ENCODE measurements around the gene TMEM47. TPM values are rescaled to one million over a fixed set of nuclear protein-coding genes. Genes with fewer than 3 reads are reported as not detected.

TMEM47 gene
- total RNA-seq, 1 donor from 2014 or later = 8.2 TPM

DNA sequence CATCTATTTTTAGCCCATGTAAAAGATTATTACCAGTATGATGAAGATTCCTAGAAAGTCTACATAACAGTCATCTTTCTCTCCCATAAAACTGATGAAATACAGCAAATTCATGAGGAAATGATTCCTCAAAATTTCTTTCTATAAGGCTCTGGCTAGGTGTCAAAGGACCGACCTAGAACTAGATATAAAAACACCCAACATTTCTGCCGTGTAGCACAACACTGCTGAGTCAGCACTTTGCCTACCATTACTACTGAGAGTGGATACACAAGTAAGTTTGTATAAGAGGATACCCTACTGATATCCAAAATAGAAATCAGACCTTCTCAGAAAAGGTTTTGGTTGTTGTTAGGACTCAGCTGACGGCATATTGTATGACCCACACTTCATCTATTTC lies 24.7 kb downstream of the TMEM47 start:
- TF ChIP-seq, protein P1, sequence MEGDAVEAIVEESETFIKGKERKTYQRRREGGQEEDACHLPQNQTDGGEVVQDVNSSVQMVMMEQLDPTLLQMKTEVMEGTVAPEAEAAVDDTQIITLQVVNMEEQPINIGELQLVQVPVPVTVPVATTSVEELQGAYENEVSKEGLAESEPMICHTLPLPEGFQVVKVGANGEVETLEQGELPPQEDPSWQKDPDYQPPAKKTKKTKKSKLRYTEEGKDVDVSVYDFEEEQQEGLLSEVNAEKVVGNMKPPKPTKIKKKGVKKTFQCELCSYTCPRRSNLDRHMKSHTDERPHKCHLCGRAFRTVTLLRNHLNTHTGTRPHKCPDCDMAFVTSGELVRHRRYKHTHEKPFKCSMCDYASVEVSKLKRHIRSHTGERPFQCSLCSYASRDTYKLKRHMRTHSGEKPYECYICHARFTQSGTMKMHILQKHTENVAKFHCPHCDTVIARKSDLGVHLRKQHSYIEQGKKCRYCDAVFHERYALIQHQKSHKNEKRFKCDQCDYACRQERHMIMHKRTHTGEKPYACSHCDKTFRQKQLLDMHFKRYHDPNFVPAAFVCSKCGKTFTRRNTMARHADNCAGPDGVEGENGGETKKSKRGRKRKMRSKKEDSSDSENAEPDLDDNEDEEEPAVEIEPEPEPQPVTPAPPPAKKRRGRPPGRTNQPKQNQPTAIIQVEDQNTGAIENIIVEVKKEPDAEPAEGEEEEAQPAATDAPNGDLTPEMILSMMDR (conservative IDR thresholded peaks at IDR 0.05; ENCODE audit: low read depth, low read length) = no peak
- no peak overlapping the region for H3K4me3 ChIP-seq (ENCODE audit: low read depth, low read length)
- DNase-seq (ENCODE audit: low read depth) = no peak

DNA sequence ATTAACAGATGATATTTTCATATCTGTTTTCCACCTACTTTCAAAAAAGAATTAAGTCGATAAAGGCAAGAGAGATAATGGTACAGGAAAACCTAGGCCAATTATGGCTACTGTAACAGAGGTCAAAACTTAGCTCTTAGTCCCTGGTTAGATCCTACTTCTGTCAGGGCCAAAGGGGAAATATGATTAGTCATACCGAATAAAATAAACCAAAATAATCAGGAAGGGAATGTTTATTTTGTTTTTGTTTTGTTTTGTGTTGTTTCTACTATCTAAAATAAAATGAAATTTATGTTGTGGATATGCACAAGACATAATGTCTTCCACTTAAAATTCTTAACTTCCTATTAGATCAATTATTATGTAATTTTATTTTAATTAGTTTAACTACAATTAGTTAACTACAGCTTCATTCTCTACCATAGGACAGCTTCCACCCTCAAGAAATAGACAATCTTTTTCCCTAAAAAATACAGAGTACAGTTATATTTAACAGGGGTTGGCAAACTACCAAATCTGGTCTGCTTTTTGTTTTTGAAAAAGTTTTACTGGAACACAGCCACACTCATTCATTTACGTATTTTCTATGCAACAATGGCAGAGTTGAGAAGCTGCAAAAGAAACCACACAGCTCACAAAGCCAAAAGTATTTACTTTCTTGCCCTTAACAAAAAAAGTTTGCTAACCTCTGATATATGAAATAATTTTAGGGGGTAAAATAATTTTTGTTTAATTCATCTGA lies 25.4 kb downstream of the TMEM47 start:
- H3K4me3 ChIP-seq (ENCODE audit: low read depth, low read length) = no peak overlapping the region
- DNase-seq (ENCODE audit: low read depth) = no peak
- TF ChIP-seq, protein P1 (conservative IDR thresholded peaks at IDR 0.05; ENCODE audit: low read depth, low read length) = no peak

GRCh38 chrX:34629572-34629971 lies 27.5 kb downstream of the TMEM47 start:
- no peak overlapping the region for H3K4me3 ChIP-seq (ENCODE audit: low read depth, low read length)
- TF ChIP-seq, protein P1 (conservative IDR thresholded peaks at IDR 0.05; ENCODE audit: low read depth, low read length) = no peak
- DNase-seq (ENCODE audit: low read depth) = peak; percentile 82

DNA sequence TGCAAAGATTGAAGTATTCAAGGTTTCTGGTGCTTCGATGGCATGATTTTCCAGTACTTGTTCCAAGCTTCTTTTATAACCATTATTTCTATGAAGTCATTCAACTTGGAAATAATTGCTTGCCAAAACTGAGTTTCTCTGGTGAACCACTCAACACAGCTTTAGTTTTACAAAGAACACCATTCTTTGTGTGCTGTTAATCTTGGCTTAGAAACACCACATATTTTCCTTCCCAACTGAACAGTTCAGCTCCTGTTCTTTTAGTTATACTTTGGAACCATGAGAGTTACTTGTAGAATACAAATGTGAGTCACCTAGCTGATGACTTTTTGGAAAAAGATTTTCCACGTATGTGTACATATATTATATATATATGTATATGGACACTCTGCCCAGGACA lies 32.7 kb downstream of the TMEM47 start:
- TF ChIP-seq, protein P1 (conservative IDR thresholded peaks at IDR 0.05; ENCODE audit: low read depth, low read length) = no peak
- H3K4me3 ChIP-seq (ENCODE audit: low read depth, low read length) = no peak overlapping the region
- no peak for DNase-seq (ENCODE audit: low read depth)

- DNase-seq (ENCODE audit: low read depth) = no peak
- TF ChIP-seq, protein P1 (conservative IDR thresholded peaks at IDR 0.05; ENCODE audit: low read depth, low read length) = no peak
- H3K4me3 ChIP-seq (ENCODE audit: low read depth, low read length) = no peak overlapping the region
Measured at GRCh38 chrX:34619920-34620319, 37.2 kb downstream of the TMEM47 start.

DNA sequence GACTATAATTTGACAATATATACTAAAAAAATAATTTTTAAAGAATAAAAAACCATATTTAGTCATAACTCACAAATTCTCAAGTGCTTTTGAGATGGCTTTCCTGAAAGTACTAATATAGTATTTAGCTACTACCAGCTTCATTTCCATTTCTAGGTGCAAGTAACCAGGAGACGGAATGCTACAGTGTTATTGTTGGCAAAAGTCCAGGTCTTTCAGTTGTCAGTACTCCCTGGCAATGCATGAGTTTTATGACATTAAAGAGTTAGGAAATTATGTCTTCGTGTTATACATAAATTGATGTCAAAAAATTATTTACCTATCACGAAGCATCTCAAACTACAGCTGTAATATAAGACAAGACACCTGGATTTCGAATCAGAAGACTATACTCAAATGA lies 45.0 kb downstream of the TMEM47 start:
- H3K4me3 ChIP-seq (ENCODE audit: low read depth, low read length) = no peak overlapping the region
- TF ChIP-seq, protein P1 (conservative IDR thresholded peaks at IDR 0.05; ENCODE audit: low read depth, low read length) = no peak
- DNase-seq (ENCODE audit: low read depth) = no peak

DNA sequence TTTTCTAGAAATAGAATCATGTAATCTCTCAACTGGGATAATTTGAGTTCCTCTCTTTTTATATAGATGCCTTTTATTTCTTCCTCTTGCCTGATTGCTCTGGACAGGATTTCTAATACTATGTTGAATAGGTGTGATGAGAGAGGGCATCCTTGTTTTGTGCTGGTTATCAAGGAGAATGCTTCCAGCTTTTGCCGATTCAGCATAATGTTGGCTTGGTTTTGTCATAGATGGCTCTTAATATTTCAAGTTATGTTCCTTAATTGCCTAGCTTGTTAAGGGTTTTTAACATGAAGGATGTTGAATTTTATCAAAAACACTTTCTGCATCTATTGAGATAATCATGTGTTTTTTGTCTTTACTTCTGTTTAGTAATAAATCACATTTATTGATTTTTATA lies 58.7 kb downstream of the TMEM47 start:
- DNase-seq (ENCODE audit: low read depth) = no peak
- TF ChIP-seq, protein P1 (conservative IDR thresholded peaks at IDR 0.05; ENCODE audit: low read depth, low read length) = no peak
- H3K4me3 ChIP-seq (ENCODE audit: low read depth, low read length) = no peak overlapping the region
